HS-5 (cell line): ENCODE data around the gene CGNL1.

Experiments
- DNase-seq: peaks from one replicate; pipeline ENCODE4 v3.0.0-alpha.2; 2012; ENCODE audit warnings: low read depth

Gene CGNL1

GRCh38 chr15:57575363-57575762 lies 199.1 kb downstream of the CGNL1 start:
- no peak for DNase-seq

GRCh38 chr15:57578288-57578900 lies 202.1 kb downstream of the CGNL1 start:
- DNase-seq, result no peak

GRCh38 chr15:57580428-57580827 lies 204.1 kb downstream of the CGNL1 start:
- DNase-seq, result no peak

GRCh38 chr15:57580866-57581265 lies 204.6 kb downstream of the CGNL1 start:
- no peak for DNase-seq

- DNase-seq, result no peak
Observed at GRCh38 chr15:57582090-57582489, 205.8 kb downstream of the CGNL1 start.

GRCh38 chr15:57583282-57583681 lies 207.0 kb downstream of the CGNL1 start:
- DNase-seq, result no peak

GRCh38 chr15:57583720-57584119 lies 207.4 kb downstream of the CGNL1 start:
- DNase-seq, result no peak

GRCh38 chr15:57586661-57587424 lies 210.5 kb downstream of the CGNL1 start:
- no peak for DNase-seq

GRCh38 chr15:57589281-57589680 lies 213.0 kb downstream of the CGNL1 start:
- DNase-seq, result no peak

- no peak for DNase-seq
Observed at GRCh38 chr15:57589754-57590153, 213.4 kb downstream of the CGNL1 start.

- no peak for DNase-seq
Observed at GRCh38 chr15:57591237-57591821, 215.0 kb downstream of the CGNL1 start.

GRCh38 chr15:57591822-57592367 lies 215.6 kb downstream of the CGNL1 start, which contains the start of gene MYZAP:
MYZAP (plus strand) TSS chr15:57591904; CDS start chr15:57592035, 131 bp downstream.
- no peak for DNase-seq

GRCh38 chr15:57592426-57592825 lies 216.1 kb downstream of the CGNL1 start:
- DNase-seq, result no peak

- DNase-seq, result no peak
Observed at GRCh38 chr15:57592836-57593420, 216.6 kb downstream of the CGNL1 start.

GRCh38 chr15:57594479-57594878 lies 218.2 kb downstream of the CGNL1 start:
- no peak for DNase-seq

GRCh38 chr15:57595011-57595866 lies 218.9 kb downstream of the CGNL1 start:
- DNase-seq, result no peak

- DNase-seq, result no peak
Observed at GRCh38 chr15:57596301-57596855, 220.1 kb downstream of the CGNL1 start.

GRCh38 chr15:57596978-57597377 lies 220.7 kb downstream of the CGNL1 start:
- DNase-seq, result no peak

- DNase-seq, result no peak
Observed at GRCh38 chr15:57597431-57597830, 221.1 kb downstream of the CGNL1 start.

GRCh38 chr15:57598346-57598745 lies 222.0 kb downstream of the CGNL1 start:
- no peak for DNase-seq

GRCh38 chr15:57599296-57599810 lies 223.0 kb downstream of the CGNL1 start:
- no peak for DNase-seq
